ENCODE measurements around the gene PLCB4. TPM values are rescaled to one million over a fixed set of nuclear protein-coding genes. Genes with fewer than 3 reads are reported as not detected.
A peak's percentile ranks its signal among the peaks of the same experiment; 100 is the strongest.

PLCB4 gene
- total RNA-seq, 1 donor from 2014 or later = 19.9 TPM

- no peak for TF ChIP-seq CTCF (IDR thresholded peaks at IDR 0.05; ENCODE audit: insufficient read depth, low read length, poor library complexity, severe bottlenecking)
- Histone ChIP-seq H3K4me3 (ENCODE audit: low read depth, low read length) (no peak overlapping the region), H3K36me3 (ENCODE audit: control insufficient read depth, insufficient read depth, low read length) (no peaks in the 10 kb centered on the region), H3K27me3 (ENCODE audit: control insufficient read depth, insufficient read depth, low read length) (no peaks in the 10 kb centered on the region)
- no peak for DNase-seq (ENCODE audit: low read depth)
Measured at GRCh38 chr20:9109566-9109965, 40.7 kb downstream of the PLCB4 start.

- DNase-seq (ENCODE audit: low read depth) = no peak
- Histone ChIP-seq H3K4me3 (ENCODE audit: low read depth, low read length) (no peak overlapping the region), H3K36me3 (ENCODE audit: control insufficient read depth, insufficient read depth, low read length) (no peaks in the 10 kb centered on the region), H3K27me3 (ENCODE audit: control insufficient read depth, insufficient read depth, low read length) (no peaks in the 10 kb centered on the region)
- no peak for TF ChIP-seq CTCF (IDR thresholded peaks at IDR 0.05; ENCODE audit: insufficient read depth, low read length, poor library complexity, severe bottlenecking)
Measured at GRCh38 chr20:9110365-9110764, 41.5 kb downstream of the PLCB4 start.

- Histone ChIP-seq H3K27me3 (ENCODE audit: control insufficient read depth, insufficient read depth, low read length) (no peaks in the 10 kb centered on the region), H3K36me3 (ENCODE audit: control insufficient read depth, insufficient read depth, low read length) (no peaks in the 10 kb centered on the region), H3K4me3 (ENCODE audit: low read depth, low read length) (no peak overlapping the region)
- TF ChIP-seq CTCF (IDR thresholded peaks at IDR 0.05; ENCODE audit: insufficient read depth, low read length, poor library complexity, severe bottlenecking) = no peak
- DNase-seq (ENCODE audit: low read depth) = no peak
Measured at GRCh38 chr20:9110916-9111432, 42.1 kb downstream of the PLCB4 start.

GRCh38 chr20:9112541-9113515 is 43.9 kb downstream of the PLCB4 start:
- no peaks in the 10 kb centered on the region for H3K27me3 ChIP-seq (ENCODE audit: control insufficient read depth, insufficient read depth, low read length)
- H3K36me3 ChIP-seq (ENCODE audit: control insufficient read depth, insufficient read depth, low read length) = no peaks in the 10 kb centered on the region
- peak; percentile 25 for DNase-seq (ENCODE audit: low read depth)
- H3K4me3 ChIP-seq (ENCODE audit: low read depth, low read length) = no peak overlapping the region
- TF ChIP-seq CTCF (IDR thresholded peaks at IDR 0.05; ENCODE audit: insufficient read depth, low read length, poor library complexity, severe bottlenecking) = no peak

GRCh38 chr20:9114709-9115108 is 45.8 kb downstream of the PLCB4 start:
- no peak for TF ChIP-seq CTCF (IDR thresholded peaks at IDR 0.05; ENCODE audit: insufficient read depth, low read length, poor library complexity, severe bottlenecking)
- Histone ChIP-seq H3K27me3 (ENCODE audit: control insufficient read depth, insufficient read depth, low read length) (no peaks in the 10 kb centered on the region), H3K4me3 (ENCODE audit: low read depth, low read length) (no peak overlapping the region), H3K36me3 (ENCODE audit: control insufficient read depth, insufficient read depth, low read length) (no peaks in the 10 kb centered on the region)
- DNase-seq (ENCODE audit: low read depth) = no peak

Measured in kidney epithelial cell (primary cell).